C4-2B (cell line): ENCODE data around the gene GPD2.

Experiments used
- CTCF ChIP-seq: fragments of 450-650 bp; conservative IDR thresholded peaks from 2 replicates; pipeline ENCODE4 v1.5.1; 2017; ENCODE audit warnings: mild to moderate bottlenecking
- ZFX ChIP-seq: fragments of 450-650 bp; IDR thresholded peaks from 2 replicates; pipeline ENCODE4 v1.6.1; 2017

- no peak for TF ChIP-seq CTCF
- no peak for TF ChIP-seq ZFX
Measured at GRCh38 chr2:156540706-156541105, 104.5 kb downstream of the GPD2 start.
